Esophagus squamous epithelium (tissue), 5 donors: ENCODE measurements around the gene SHANK2. TPM values are rescaled to one million over a fixed set of nuclear protein-coding genes. Genes with fewer than 3 reads are reported as not detected.
A peak's percentile ranks its signal among the peaks of the same experiment; 100 is the strongest.

Experiments
- DNase-seq: peaks from one replicate; lab custom pipeline; 2025; lab: John Stamatoyannopoulos, UW
- H3K27ac ChIP-seq, 4 donors: fragments of 200-600 bp; sonication (generic); one replicate each; pipeline ENCODE4 v1.5.1; 2016 to 2019; ENCODE audit warnings: mild to moderate bottlenecking in 1 of 4
- H3K27me3 ChIP-seq, 4 donors: fragments of 200-600 bp; sonication (generic); 1 replicate in 3 of 4; 2 replicates in 1 of 4; pipeline versions ENCODE4 v1.5.1 to v1.6.0; 2017 to 2021; ENCODE audit warnings: antibody characterized with exemption in 1 of 4
- H3K36me3 ChIP-seq, 3 donors: fragments of 200-600 bp; sonication (generic); one replicate each; pipeline ENCODE4 v1.5.1; 2016 to 2019
- H3K4me1 ChIP-seq, 3 donors: fragments of 200-600 bp; sonication (generic); one replicate each; pipeline ENCODE4 v1.5.1; 2017 to 2019
- H3K4me3 ChIP-seq, 4 donors: fragments of 200-600 bp; sonication (generic); 1 replicate in 3 of 4; 2 replicates in 1 of 4; pipeline ENCODE4 v1.5.1; 2016 to 2019; ENCODE audit warnings: mild to moderate bottlenecking in 2 of 4, moderate library complexity in 1 of 4
- H3K9me3 ChIP-seq, 3 donors: fragments of 200-600 bp; sonication (generic); one replicate each; pipeline ENCODE4 v1.5.1; 2016 to 2019
- CTCF ChIP-seq, 6 experiments: fragments of 450-650 bp in 4 of 6; fragments of 200-600 bp in 2 of 6; sonication (generic) in 2 of 6; IDR thresholded peaks; one replicate each; pipeline ENCODE4 v1.5.1; 2016 to 2019; ENCODE audit warnings: antibody characterized with exemption in 6 of 6, mild to moderate bottlenecking in 4 of 6, moderate library complexity in 4 of 6
- POLR2A ChIP-seq, 4 donors: fragments of 450-650 bp; IDR thresholded peaks; one replicate each; pipeline ENCODE4 v1.6.1; 2017; ENCODE audit warnings: antibody characterized with exemption in 4 of 4, mild to moderate bottlenecking in 4 of 4, moderate library complexity in 3 of 4
- WGBS, 2 donors: methylation state at CpG; one replicate each; pipeline ENCODE4 v1.1.5; 2018; 5-methylcytosine and 5-hydroxymethylcytosine counted together
- intact Hi-C: fragments of 100-400 bp; cut with DNase I; formaldehyde crosslinking; loops from one replicate; pipeline ENCODE4 v1.15.0; 2022
- total RNA-seq, 4 donors: library from RNA; depleted of rRNA; stranded (reverse); fragments of >200 nt; gene quantifications; one replicate each; pipeline ENCODE4 v1.1.0, GENCODE V29; 2016
- donor health status: DM: yes; HTN: yes; CAD: no.

The SHANK2 gene
- total RNA-seq, 4 donors from 2014 or later, result 2.5 to 12.6 (median 4.8) TPM

GRCh38 chr11:71282581-71283351, 30.4 kb upstream of the SHANK2 start:
- Histone ChIP-seq H3K9me3 (no peaks in the 10 kb centered on the region), H3K4me3 (no peak overlapping the region), H3K4me1 (peaks cover 7 to 51% (median 10%) of the 10 kb centered on the region in 3 donors), H3K36me3 (no peaks in the 10 kb centered on the region), H3K27me3 (no peaks in the 10 kb centered on the region), H3K27ac (peak overlapping the region in 1 of 4 donors; percentile 29)
- intact Hi-C loops, result no loop called here
- DNase-seq, result no peak
- WGBS, 2 donors, result 73 to 92% methylated on average over 5 to 6 of the region's 15 CpGs
- no peak for TF ChIP-seq POLR2A (IDR thresholded peaks at IDR 0.05)
- no peak for TF ChIP-seq CTCF (IDR thresholded peaks at IDR 0.05)

GRCh38 chr11:71281831-71282230, 29.5 kb upstream of the SHANK2 start:
- intact Hi-C loops, result no loop called here
- TF ChIP-seq POLR2A (IDR thresholded peaks at IDR 0.05) (no peak), CTCF (IDR thresholded peaks at IDR 0.05) (no peak)
- DNase-seq, result no peak
- H3K27me3 ChIP-seq, result no peaks in the 10 kb centered on the region
- no peaks in the 10 kb centered on the region for H3K36me3 ChIP-seq
- H3K4me1 ChIP-seq, result peaks cover under 1 to 42% (median 10%) of the 10 kb centered on the region in 3 donors
- H3K4me3 ChIP-seq, result no peak overlapping the region
- no peak overlapping the region for H3K27ac ChIP-seq
- H3K9me3 ChIP-seq, result no peaks in the 10 kb centered on the region
- 70 to 87% methylated on average over 7 of the region's 7 CpGs for WGBS, 2 donors

GRCh38 chr11:71281204-71281603, 28.8 kb upstream of the SHANK2 start:
- no peak overlapping the region for H3K27ac ChIP-seq
- H3K36me3 ChIP-seq, result no peaks in the 10 kb centered on the region
- peaks cover 0 to 36% (median 10%) of the 10 kb centered on the region in 3 donors for H3K4me1 ChIP-seq
- intact Hi-C loops, result no loop called here
- 89 to 90% methylated on average over 2 to 3 of the region's 3 CpGs for WGBS, 2 donors
- no peak for DNase-seq
- H3K9me3 ChIP-seq, result no peaks in the 10 kb centered on the region
- no peaks in the 10 kb centered on the region for H3K27me3 ChIP-seq
- no peak overlapping the region for H3K4me3 ChIP-seq
- no peak for TF ChIP-seq CTCF (IDR thresholded peaks at IDR 0.05)
- no peak for TF ChIP-seq POLR2A (IDR thresholded peaks at IDR 0.05)

- 72 to 73% methylated on average over 9 to 10 of the region's 14 CpGs for WGBS, 2 donors
- H3K27ac ChIP-seq, result no peak overlapping the region
- no peaks in the 10 kb centered on the region for H3K27me3 ChIP-seq
- DNase-seq, result no peak
- TF ChIP-seq POLR2A (IDR thresholded peaks at IDR 0.05) (no peak), CTCF (IDR thresholded peaks at IDR 0.05) (no peak)
- H3K9me3 ChIP-seq, result no peaks in the 10 kb centered on the region
- no peaks in the 10 kb centered on the region for H3K36me3 ChIP-seq
- H3K4me3 ChIP-seq, result no peak overlapping the region
- H3K4me1 ChIP-seq, result peaks cover 0 to 26% (median 10%) of the 10 kb centered on the region in 3 donors
- intact Hi-C loops, result no loop called here
Measured at GRCh38 chr11:71279916-71280645, 27.7 kb upstream of the SHANK2 start.

GRCh38 chr11:71272161-71272560, 19.8 kb upstream of the SHANK2 start:
- H3K4me3 ChIP-seq, result no peak overlapping the region
- H3K27me3 ChIP-seq, result peaks cover 0 to 20% (median 0%) of the 10 kb centered on the region in 4 donors
- no peaks in the 10 kb centered on the region for H3K36me3 ChIP-seq
- 68 to 86% methylated on average over 2 to 3 of the region's 3 CpGs for WGBS, 2 donors
- H3K4me1 ChIP-seq, result no peaks in the 10 kb centered on the region
- no peak for DNase-seq
- TF ChIP-seq POLR2A (IDR thresholded peaks at IDR 0.05), result no peak
- TF ChIP-seq CTCF (IDR thresholded peaks at IDR 0.05), result no peak
- H3K9me3 ChIP-seq, result peaks cover 0 to 23% (median 7%) of the 10 kb centered on the region in 3 donors
- intact Hi-C loops, result no loop called here
- H3K27ac ChIP-seq, result no peak overlapping the region
